HepG2 (cell line): ENCODE results near the gene NEURL2. TPM values are rescaled to one million over a fixed set of nuclear protein-coding genes. Genes with fewer than 3 reads are reported as not detected.

Source experiments
- ATM ChIP-seq: fragments of 450-650 bp; IDR thresholded peaks from 2 replicates; pipeline ENCODE4 v1.7.1; 2017; ENCODE audit warnings: mild to moderate bottlenecking, borderline replicate concordance
- BORCS8-MEF2B ChIP-seq: sonication (generic); formaldehyde crosslinking; IDR thresholded peaks from 2 replicates; pipeline ENCODE4 v1.8.0; 2022; ENCODE audit warnings: mild to moderate bottlenecking, missing genetic modification reagents
- CREB1 ChIP-seq, 2 experiments: fragments of 450-650 bp in 1 of 2; IDR thresholded peaks; 2 replicates each; pipeline ENCODE4 v1.6.1; 2016 to 2017; ENCODE audit warnings: control low read depth in 1 of 2, mild to moderate bottlenecking in 1 of 2, missing compliant biosample characterization in 1 of 2, missing genetic modification characterization in 1 of 2
- EHMT2 ChIP-seq: fragments of 200-600 bp; sonication (generic); IDR thresholded peaks from 2 replicates; pipeline ENCODE4 v1.7.0; 2017; ENCODE audit warnings: antibody characterized with exemption, low read depth, low read length, borderline replicate concordance
- FOXK2 ChIP-seq: fragments of 450-650 bp; IDR thresholded peaks from 2 replicates; pipeline ENCODE4 v1.6.1; 2016
- HNRNPK ChIP-seq: fragments of 200-400 bp; formaldehyde crosslinking; IDR thresholded peaks from 2 replicates; pipeline ENCODE4 v1.6.1; 2018; ENCODE audit warnings: low read length, low read depth, moderate library complexity, mild to moderate bottlenecking; ENCODE audit not compliant: poor library complexity, severe bottlenecking
- PPARG ChIP-seq: conservative IDR thresholded peaks from 2 replicates; pipeline ENCODE4 v1.6.1; 2016; ENCODE audit warnings: missing biosample characterization, missing genetic modification reagents
- RARG ChIP-seq: sonication (generic); formaldehyde crosslinking; IDR thresholded peaks from 2 replicates; pipeline ENCODE4 v1.4.0; 2020; ENCODE audit warnings: low read depth, mild to moderate bottlenecking, missing genetic modification reagents
- REL ChIP-seq: sonication (generic); formaldehyde crosslinking; conservative IDR thresholded peaks from 2 replicates; pipeline ENCODE4 v1.8.0; 2022; ENCODE audit warnings: mild to moderate bottlenecking, missing genetic modification reagents, moderate library complexity
- YEATS2 ChIP-seq: sonication (generic); formaldehyde crosslinking; IDR thresholded peaks from 2 replicates; pipeline ENCODE4 v1.4.0; 2020; ENCODE audit warnings: missing genetic modification reagents, borderline replicate concordance
- ZNF225 ChIP-seq: sonication (generic); formaldehyde crosslinking; IDR thresholded peaks from 2 replicates; pipeline ENCODE4 v1.4.0; 2020; ENCODE audit warnings: mild to moderate bottlenecking, missing genetic modification reagents
- ZNF329 ChIP-seq: sonication (generic); formaldehyde crosslinking; IDR thresholded peaks from 2 replicates; pipeline ENCODE4 v1.9.0; 2021; ENCODE audit warnings: low read depth, mild to moderate bottlenecking, missing genetic modification reagents
- ZNF552 ChIP-seq: sonication (generic); formaldehyde crosslinking; IDR thresholded peaks from 2 replicates; pipeline ENCODE4 v1.9.0; 2022; ENCODE audit warnings: missing genetic modification reagents, mild to moderate bottlenecking, borderline replicate concordance
- polyA plus RNA-seq, 8 experiments: library from polyadenylated mRNA; depleted of rRNA in 3 of 8; stranded (reverse) in 7 of 8; unstranded in 1 of 8; fragments of >200 nt; fragmentation: Illumina TruSeq in 4 of 8; extraction: Trizol in 4 of 8; gene quantifications; 2 replicates each; pipeline versions ENCODE4 v1.2.1 to v1.2.3, GENCODE V29; 2011 to 2016; ENCODE audit warnings: low read depth in 4 of 8, missing spikeins in 1 of 8, mixed read lengths in 1 of 8; ENCODE audit not compliant: insufficient read depth in 1 of 8
- total RNA-seq, 5 experiments: library from RNA; depleted of rRNA; stranded (reverse); fragments of >200 nt; fragmentation: Illumina TruSeq; extraction: Trizol; gene quantifications; 2 replicates each; pipeline ENCODE4 v1.2.3, GENCODE V29; 2016; ENCODE audit warnings: low read depth in 1 of 5
- TF ChIP-seq, protein P1 (sequence below): sonication (generic); formaldehyde crosslinking; IDR thresholded peaks from 2 replicates; pipeline ENCODE4 v1.4.0; 2020; ENCODE audit warnings: missing genetic modification reagents
- TF ChIP-seq, protein P2 (sequence below): IDR thresholded peaks from 2 replicates; pipeline ENCODE4 v1.6.1; 2018; ENCODE audit warnings: missing genetic modification reagents, mild to moderate bottlenecking, missing compliant biosample characterization
- TF ChIP-seq, protein P3 (sequence below): sonication (generic); formaldehyde crosslinking; IDR thresholded peaks from 2 replicates; pipeline ENCODE4 v1.5.0; 2020; ENCODE audit warnings: mild to moderate bottlenecking, missing genetic modification reagents
- TF ChIP-seq, protein P4 (sequence below): sonication (generic); formaldehyde crosslinking; IDR thresholded peaks from 2 replicates; pipeline ENCODE4 v1.4.0; 2020; ENCODE audit warnings: missing genetic modification reagents, borderline replicate concordance
- TF ChIP-seq, protein P5 (sequence below): sonication (generic); formaldehyde crosslinking; IDR thresholded peaks from 2 replicates; pipeline ENCODE4 v1.8.0; 2022; ENCODE audit warnings: missing genetic modification reagents, mild to moderate bottlenecking, moderate library complexity, borderline replicate concordance

The NEURL2 gene
- total and polyA plus RNA-seq, 2 of the 13 experiments (the other 11 are each of a cell fraction or from before 2014, with no cell fraction given): 7.2 to 9.7 TPM

DNA sequence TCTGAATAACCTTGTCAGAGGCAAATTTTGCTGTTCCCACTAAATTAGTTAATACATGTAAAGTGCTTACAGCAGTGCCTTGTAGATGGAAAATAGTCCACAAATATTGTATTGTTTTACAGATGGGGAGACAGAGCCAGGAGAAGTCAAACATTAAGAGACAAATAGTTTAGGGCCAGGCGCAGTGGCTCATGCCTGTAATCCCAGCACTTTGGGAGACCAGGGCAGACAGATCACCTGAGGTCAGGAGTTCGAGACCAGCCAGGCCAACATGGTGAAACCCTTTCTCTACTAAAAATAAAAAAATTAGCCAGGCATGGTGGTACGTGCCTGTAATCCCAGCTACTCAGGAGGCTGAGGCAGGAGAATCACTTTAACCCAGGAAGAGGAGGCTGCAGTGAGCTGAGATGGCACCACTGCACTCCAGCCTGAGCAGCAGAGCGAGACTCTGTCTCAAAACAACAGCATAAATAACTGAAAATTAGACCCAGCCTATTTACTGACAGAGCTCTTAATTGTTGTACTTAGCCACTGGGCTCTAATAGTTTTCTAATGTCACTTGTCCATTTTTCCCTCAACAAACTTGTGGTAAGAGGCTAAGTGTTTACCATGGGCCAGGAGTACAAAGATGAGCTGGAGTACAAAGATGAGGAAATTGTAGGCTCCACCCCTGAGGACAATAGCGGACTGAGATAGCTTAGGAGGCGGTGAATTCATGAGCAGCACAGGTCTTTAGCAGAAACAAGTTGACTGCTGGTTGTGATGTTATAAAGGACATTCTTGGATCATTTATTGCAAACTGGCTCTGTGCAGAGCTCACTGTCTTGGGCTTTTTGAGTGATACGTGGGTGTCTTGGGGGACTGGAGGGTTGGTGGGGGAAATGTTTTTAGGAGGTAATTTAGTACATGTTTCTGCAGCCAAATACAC lies 27.2 kb downstream of the NEURL2 start (continued):
- TF ChIP-seq YEATS2 (no peak; the same call in 1 of the 2 replicates), FOXK2 (peak; percentile 85), REL (no peak), ZNF225 (CRISPR knock-in tag) (no peak), CREB1 (IDR thresholded peaks at IDR 0.05) (no peak), CREB1 (CRISPR knock-in tag; IDR thresholded peaks at IDR 0.05) (no peak), RARG (no peak), ZNF329 (CRISPR knock-in tag) (no peak), EHMT2 (0 out of 2 replicates have a peak, but pooled peaks have one; percentile 30), ZNF552 (CRISPR knock-in tag) (0 out of 2 replicates have a peak, but pooled peaks have one; percentile 31), PPARG (peak; percentile 54; the same call in 1 of the 2 replicates), HNRNPK (no peak), ATM (no peak), BORCS8-MEF2B (CRISPR knock-in tag) (no peak)
- TF ChIP-seq, protein P1, sequence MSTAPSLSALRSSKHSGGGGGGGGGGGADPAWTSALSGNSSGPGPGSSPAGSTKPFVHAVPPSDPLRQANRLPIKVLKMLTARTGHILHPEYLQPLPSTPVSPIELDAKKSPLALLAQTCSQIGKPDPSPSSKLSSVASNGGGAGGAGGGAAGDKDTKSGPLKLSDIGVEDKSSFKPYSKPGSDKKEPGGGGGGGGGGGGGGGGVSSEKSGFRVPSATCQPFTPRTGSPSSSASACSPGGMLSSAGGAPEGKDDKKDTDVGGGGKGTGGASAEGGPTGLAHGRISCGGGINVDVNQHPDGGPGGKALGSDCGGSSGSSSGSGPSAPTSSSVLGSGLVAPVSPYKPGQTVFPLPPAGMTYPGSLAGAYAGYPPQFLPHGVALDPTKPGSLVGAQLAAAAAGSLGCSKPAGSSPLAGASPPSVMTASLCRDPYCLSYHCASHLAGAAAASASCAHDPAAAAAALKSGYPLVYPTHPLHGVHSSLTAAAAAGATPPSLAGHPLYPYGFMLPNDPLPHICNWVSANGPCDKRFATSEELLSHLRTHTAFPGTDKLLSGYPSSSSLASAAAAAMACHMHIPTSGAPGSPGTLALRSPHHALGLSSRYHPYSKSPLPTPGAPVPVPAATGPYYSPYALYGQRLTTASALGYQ (CRISPR knock-in tag): 0 out of 2 replicates have a peak, but pooled peaks have one; percentile 41
- TF ChIP-seq, protein P2, sequence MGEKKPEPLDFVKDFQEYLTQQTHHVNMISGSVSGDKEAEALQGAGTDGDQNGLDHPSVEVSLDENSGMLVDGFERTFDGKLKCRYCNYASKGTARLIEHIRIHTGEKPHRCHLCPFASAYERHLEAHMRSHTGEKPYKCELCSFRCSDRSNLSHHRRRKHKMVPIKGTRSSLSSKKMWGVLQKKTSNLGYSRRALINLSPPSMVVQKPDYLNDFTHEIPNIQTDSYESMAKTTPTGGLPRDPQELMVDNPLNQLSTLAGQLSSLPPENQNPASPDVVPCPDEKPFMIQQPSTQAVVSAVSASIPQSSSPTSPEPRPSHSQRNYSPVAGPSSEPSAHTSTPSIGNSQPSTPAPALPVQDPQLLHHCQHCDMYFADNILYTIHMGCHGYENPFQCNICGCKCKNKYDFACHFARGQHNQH (CRISPR knock-in tag): peak; percentile 68
- TF ChIP-seq, protein P3, sequence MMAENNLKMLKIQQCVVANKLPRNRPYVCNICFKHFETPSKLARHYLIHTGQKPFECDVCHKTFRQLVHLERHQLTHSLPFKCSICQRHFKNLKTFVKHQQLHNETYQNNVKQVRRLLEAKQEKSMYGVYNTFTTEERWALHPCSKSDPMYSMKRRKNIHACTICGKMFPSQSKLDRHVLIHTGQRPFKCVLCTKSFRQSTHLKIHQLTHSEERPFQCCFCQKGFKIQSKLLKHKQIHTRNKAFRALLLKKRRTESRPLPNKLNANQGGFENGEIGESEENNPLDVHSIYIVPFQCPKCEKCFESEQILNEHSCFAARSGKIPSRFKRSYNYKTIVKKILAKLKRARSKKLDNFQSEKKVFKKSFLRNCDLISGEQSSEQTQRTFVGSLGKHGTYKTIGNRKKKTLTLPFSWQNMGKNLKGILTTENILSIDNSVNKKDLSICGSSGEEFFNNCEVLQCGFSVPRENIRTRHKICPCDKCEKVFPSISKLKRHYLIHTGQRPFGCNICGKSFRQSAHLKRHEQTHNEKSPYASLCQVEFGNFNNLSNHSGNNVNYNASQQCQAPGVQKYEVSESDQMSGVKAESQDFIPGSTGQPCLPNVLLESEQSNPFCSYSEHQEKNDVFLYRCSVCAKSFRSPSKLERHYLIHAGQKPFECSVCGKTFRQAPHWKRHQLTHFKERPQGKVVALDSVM: peak; percentile 98
- TF ChIP-seq, protein P4, sequence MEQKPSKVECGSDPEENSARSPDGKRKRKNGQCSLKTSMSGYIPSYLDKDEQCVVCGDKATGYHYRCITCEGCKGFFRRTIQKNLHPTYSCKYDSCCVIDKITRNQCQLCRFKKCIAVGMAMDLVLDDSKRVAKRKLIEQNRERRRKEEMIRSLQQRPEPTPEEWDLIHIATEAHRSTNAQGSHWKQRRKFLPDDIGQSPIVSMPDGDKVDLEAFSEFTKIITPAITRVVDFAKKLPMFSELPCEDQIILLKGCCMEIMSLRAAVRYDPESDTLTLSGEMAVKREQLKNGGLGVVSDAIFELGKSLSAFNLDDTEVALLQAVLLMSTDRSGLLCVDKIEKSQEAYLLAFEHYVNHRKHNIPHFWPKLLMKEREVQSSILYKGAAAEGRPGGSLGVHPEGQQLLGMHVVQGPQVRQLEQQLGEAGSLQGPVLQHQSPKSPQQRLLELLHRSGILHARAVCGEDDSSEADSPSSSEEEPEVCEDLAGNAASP (CRISPR knock-in tag): peak; percentile 43
- TF ChIP-seq, protein P5, sequence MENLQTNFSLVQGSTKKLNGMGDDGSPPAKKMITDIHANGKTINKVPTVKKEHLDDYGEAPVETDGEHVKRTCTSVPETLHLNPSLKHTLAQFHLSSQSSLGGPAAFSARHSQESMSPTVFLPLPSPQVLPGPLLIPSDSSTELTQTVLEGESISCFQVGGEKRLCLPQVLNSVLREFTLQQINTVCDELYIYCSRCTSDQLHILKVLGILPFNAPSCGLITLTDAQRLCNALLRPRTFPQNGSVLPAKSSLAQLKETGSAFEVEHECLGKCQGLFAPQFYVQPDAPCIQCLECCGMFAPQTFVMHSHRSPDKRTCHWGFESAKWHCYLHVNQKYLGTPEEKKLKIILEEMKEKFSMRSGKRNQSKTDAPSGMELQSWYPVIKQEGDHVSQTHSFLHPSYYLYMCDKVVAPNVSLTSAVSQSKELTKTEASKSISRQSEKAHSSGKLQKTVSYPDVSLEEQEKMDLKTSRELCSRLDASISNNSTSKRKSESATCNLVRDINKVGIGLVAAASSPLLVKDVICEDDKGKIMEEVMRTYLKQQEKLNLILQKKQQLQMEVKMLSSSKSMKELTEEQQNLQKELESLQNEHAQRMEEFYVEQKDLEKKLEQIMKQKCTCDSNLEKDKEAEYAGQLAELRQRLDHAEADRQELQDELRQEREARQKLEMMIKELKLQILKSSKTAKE (CRISPR knock-in tag): no peak
